MM.1S (cell line): ENCODE measurements around the gene RRP12.

Source experiments
- DNase-seq: peaks from one replicate; pipeline ENCODE4 v3.0.0-alpha.2; 2015
- H2AFZ ChIP-seq: fragments of 300-600 bp; sonication (generic); 2 replicates; pipeline ENCODE4 v1.6.0; 2016; ENCODE audit warnings: antibody characterized with exemption, low read length
- H3F3A ChIP-seq: fragments of 300-600 bp; sonication (generic); 2 replicates; pipeline ENCODE4 v1.6.1; 2016; ENCODE audit warnings: mild to moderate bottlenecking, antibody characterized with exemption, low read length, moderate library complexity, mixed read lengths; ENCODE audit not compliant: insufficient read depth
- H3K27ac ChIP-seq: fragments of 300-600 bp; sonication (generic); 2 replicates; pipeline ENCODE4 v1.5.1; 2016; ENCODE audit warnings: mild to moderate bottlenecking, low read length
- H3K27me3 ChIP-seq: fragments of 300-600 bp; sonication (generic); replicated peaks from 2 replicates; pipeline ENCODE4 v1.6.0; 2016; ENCODE audit warnings: low read length; ENCODE audit not compliant: insufficient read depth
- H3K36me3 ChIP-seq: fragments of 300-600 bp; sonication (generic); replicated peaks from 2 replicates; pipeline ENCODE4 v1.6.1; 2016; ENCODE audit warnings: mild to moderate bottlenecking, low read length, mixed read lengths; ENCODE audit not compliant: insufficient read depth
- H3K4me1 ChIP-seq: fragments of 300-600 bp; sonication (generic); 2 replicates; pipeline ENCODE4 v1.6.1; 2016; ENCODE audit warnings: low read length, mixed read lengths
- H3K4me2 ChIP-seq: fragments of 300-600 bp; sonication (generic); 2 replicates; pipeline ENCODE4 v1.6.0; 2016; ENCODE audit warnings: low read depth, low read length
- H3K4me3 ChIP-seq: fragments of 300-600 bp; sonication (generic); 2 replicates; pipeline ENCODE4 v1.5.1; 2016; ENCODE audit warnings: low read length, mixed read lengths
- H3K79me2 ChIP-seq: fragments of 300-600 bp; sonication (generic); 2 replicates; pipeline ENCODE4 v1.6.1; 2016; ENCODE audit warnings: mixed run types, low read length, mixed read lengths
- H3K9ac ChIP-seq: fragments of 300-600 bp; sonication (generic); 2 replicates; pipeline ENCODE4 v1.6.1; 2016; ENCODE audit warnings: low read length, mixed read lengths
- H3K9me2 ChIP-seq: fragments of 300-600 bp; sonication (generic); replicated peaks from 2 replicates; pipeline ENCODE4 v1.6.1; 2016; ENCODE audit warnings: mild to moderate bottlenecking, low read length, mixed read lengths; ENCODE audit not compliant: insufficient read depth
- H3K9me3 ChIP-seq: fragments of 300-600 bp; sonication (generic); replicated peaks from 2 replicates; pipeline ENCODE4 v1.6.1; 2016; ENCODE audit warnings: mild to moderate bottlenecking, low read length, mixed read lengths; ENCODE audit not compliant: insufficient read depth
- H4K20me1 ChIP-seq: fragments of 300-600 bp; sonication (generic); 2 replicates; pipeline ENCODE4 v1.6.1; 2016; ENCODE audit warnings: mild to moderate bottlenecking, low read length, moderate library complexity, mixed read lengths; ENCODE audit not compliant: insufficient read depth
- EZH2 ChIP-seq: fragments of 300-600 bp; sonication (generic); optimal IDR thresholded peaks from 2 replicates; pipeline ENCODE3; 2017; ENCODE audit warnings: low read depth, mild to moderate bottlenecking, antibody characterized with exemption, low read length, mixed read lengths
- EZH2phosphoT487 ChIP-seq: fragments of 300-600 bp; sonication (generic); IDR thresholded peaks from 2 replicates; pipeline ENCODE4 v1.6.1; 2018; ENCODE audit warnings: antibody characterized with exemption, low read length
- TF ChIP-seq, protein P1 (sequence below): fragments of 300-600 bp; sonication (generic); IDR thresholded peaks from 2 replicates; pipeline ENCODE4 v1.5.1; 2016; ENCODE audit warnings: antibody characterized with exemption, low read length, mixed read lengths

RRP12 gene

DNA sequence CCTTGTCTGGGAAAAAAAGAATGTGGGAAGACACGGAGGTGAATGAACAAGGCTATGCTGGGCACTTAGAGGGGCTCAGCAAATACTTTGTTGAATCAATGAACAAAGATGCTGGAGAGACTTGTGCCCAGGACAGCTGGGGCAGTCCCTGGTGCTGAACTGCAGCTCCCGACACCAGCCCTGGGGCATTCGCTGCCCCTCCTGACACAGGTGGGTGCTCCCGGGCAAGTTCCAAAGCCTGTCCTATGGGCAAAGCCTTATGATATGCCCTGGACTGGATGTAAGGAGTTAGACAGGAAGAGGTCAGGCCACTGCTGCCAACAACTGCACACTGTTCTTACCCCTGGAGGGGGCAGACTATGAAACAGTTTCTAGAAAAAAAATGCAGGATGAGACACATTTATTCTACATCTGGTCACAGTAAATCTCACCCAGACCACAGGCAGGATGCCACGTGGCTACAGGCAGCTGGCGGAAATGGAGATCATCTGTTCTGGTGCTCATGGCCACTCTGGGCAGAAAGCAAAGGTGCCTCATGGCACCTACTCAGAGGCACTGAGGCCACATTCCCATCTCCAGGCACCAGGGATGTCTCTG lies 44.7 kb downstream of the RRP12 start:
- Histone ChIP-seq H3K27me3 (no peaks in the 10 kb centered on the region), H3K9ac (no peak overlapping the region), H3K4me1 (no peaks in the 10 kb centered on the region), H3K4me2 (no peak overlapping the region), H3K4me3 (no peak overlapping the region), H3K9me2 (no peaks in the 10 kb centered on the region), H4K20me1 (no peaks in the 10 kb centered on the region), H3F3A (no peaks in the 10 kb centered on the region), H3K9me3 (no peaks in the 10 kb centered on the region), H2AFZ (no peak overlapping the region), H3K36me3 (no peaks in the 10 kb centered on the region), H3K79me2 (no peaks in the 10 kb centered on the region), H3K27ac (no peak overlapping the region)
- no peak for DNase-seq
- TF ChIP-seq EZH2phosphoT487 (no peak), EZH2 (no peak)
- TF ChIP-seq, protein P1, sequence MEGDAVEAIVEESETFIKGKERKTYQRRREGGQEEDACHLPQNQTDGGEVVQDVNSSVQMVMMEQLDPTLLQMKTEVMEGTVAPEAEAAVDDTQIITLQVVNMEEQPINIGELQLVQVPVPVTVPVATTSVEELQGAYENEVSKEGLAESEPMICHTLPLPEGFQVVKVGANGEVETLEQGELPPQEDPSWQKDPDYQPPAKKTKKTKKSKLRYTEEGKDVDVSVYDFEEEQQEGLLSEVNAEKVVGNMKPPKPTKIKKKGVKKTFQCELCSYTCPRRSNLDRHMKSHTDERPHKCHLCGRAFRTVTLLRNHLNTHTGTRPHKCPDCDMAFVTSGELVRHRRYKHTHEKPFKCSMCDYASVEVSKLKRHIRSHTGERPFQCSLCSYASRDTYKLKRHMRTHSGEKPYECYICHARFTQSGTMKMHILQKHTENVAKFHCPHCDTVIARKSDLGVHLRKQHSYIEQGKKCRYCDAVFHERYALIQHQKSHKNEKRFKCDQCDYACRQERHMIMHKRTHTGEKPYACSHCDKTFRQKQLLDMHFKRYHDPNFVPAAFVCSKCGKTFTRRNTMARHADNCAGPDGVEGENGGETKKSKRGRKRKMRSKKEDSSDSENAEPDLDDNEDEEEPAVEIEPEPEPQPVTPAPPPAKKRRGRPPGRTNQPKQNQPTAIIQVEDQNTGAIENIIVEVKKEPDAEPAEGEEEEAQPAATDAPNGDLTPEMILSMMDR = no peak

DNA sequence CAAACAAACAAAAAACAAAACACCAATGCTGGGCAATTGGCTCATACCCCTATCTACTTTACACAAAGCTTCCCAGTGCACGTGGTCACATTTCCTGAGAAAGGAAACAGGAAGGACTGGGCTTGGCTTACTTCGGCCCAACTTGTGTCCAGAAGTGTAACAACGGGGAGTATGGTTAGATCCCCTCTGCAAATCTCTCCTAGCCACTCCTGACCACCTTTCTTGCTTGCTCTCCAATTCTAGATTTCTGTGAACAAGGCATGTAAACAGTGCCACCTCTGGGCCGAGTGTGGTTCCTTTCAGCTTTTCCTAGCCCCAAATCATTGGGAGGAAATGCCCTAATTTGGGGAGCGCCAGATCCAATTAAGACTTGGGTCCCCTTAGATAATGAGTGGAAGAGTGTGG lies 45.6 kb downstream of the RRP12 start:
- Histone ChIP-seq H3K27me3 (no peaks in the 10 kb centered on the region), H3K27ac (no peak overlapping the region), H4K20me1 (no peaks in the 10 kb centered on the region), H3K9ac (no peak overlapping the region), H3K4me2 (no peak overlapping the region), H3K9me2 (no peaks in the 10 kb centered on the region), H3F3A (no peaks in the 10 kb centered on the region), H3K4me1 (no peaks in the 10 kb centered on the region), H2AFZ (no peak overlapping the region), H3K36me3 (no peaks in the 10 kb centered on the region), H3K79me2 (no peaks in the 10 kb centered on the region), H3K4me3 (no peak overlapping the region), H3K9me3 (no peaks in the 10 kb centered on the region)
- no peak for DNase-seq
- no peak for TF ChIP-seq EZH2
- no peak for TF ChIP-seq EZH2phosphoT487
- TF ChIP-seq, protein P1 = no peak

DNA sequence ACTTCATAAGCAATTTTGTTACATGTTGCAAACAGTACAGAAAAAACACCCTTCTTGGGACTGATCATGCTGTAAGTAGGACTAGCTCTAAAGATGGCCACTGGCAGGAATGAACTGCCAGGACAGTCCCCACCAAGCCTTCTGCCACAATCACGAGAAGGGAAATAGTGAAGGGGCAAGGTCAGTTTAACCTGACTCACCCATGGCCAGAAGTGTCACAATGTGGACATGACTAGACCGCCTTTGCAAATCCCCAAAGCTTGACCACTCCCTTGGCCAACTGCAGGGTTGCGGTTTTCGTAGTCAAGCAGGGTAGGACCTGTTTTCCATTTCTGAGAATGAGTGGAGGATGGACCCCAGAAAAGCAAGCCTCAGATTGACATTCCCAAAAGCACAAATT lies 47.2 kb downstream of the RRP12 start:
- H3K4me3 ChIP-seq = no peak overlapping the region
- H3K9me2 ChIP-seq = no peaks in the 10 kb centered on the region

More for the DNA sequence above, 47.2 kb downstream of the RRP12 start:
- no peaks in the 10 kb centered on the region for H3F3A ChIP-seq
- no peaks in the 10 kb centered on the region for H3K27me3 ChIP-seq
- TF ChIP-seq, protein P1 = no peak
- TF ChIP-seq EZH2 = no peak
- TF ChIP-seq EZH2phosphoT487 = no peak
- H3K4me1 ChIP-seq = no peaks in the 10 kb centered on the region
- no peak overlapping the region for H2AFZ ChIP-seq
- no peak overlapping the region for H3K9ac ChIP-seq
- H3K9me3 ChIP-seq = no peaks in the 10 kb centered on the region
- H3K36me3 ChIP-seq = no peaks in the 10 kb centered on the region
- H3K79me2 ChIP-seq = no peaks in the 10 kb centered on the region
- no peak for DNase-seq
- H3K4me2 ChIP-seq = no peak overlapping the region
- no peak overlapping the region for H3K27ac ChIP-seq
- no peaks in the 10 kb centered on the region for H4K20me1 ChIP-seq
